HG02870 (cell line): ENCODE measurements around the gene EVC.
"Not testable (repeated sequence)": the region's sequence is repeated elsewhere in the genome, so short reads cannot be mapped to it uniquely, and the experiment has no call there.

Experiments used
- ATAC-seq: cut with Tn5 transposase; IDR thresholded peaks from one replicate; pipeline ENCODE4 v1.9.1; 2021; ENCODE audit warnings: mild to moderate bottlenecking, moderate library complexity; ENCODE audit not compliant: unreplicated experiment

Gene EVC

DNA sequence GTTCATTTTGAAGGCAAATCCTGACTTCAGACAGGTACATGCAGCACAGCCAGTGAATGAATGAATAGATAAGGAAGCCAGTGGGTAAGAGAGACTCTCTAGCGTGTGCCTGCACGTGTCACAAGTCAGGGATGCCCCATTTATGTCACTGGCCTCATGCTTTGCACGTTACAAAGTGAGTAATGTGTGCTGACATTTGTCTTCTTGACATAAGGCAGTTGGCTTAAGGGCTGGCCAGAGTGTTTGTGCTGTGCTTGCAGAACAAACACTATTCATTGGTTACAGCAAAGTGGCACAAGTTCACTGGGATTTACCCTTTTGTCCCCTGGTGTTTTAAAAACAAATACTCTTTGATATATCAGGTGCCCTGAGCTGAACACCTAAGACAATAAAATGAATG, 125.9 kb downstream of the EVC start:
- no peak for ATAC-seq

GRCh38 chr4:5837483-5837882, 126.5 kb downstream of the EVC start:
- ATAC-seq, result not testable (repeated sequence)

DNA sequence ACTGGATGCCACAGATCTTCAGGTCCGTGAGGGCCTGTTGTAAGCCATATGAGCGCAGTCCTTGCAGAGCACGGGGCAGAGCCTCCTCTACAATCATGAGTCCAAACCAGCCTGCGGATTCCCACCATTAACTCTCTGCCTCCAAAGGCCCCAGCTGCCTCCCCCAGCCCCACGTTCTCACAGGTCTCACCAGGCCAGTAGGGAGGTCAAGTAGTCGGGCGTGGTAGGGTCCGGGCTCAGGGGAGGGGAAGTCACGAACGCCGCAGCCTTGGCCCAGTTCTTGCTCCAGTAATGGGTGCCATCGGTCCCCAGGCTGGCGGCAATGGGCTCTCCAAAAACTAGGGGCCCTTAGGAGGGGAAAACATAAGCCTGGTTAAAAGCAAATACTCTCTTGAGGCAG, 128.3 kb downstream of the EVC start:
- ATAC-seq, result no peak

GRCh38 chr4:5839751-5840674, 129.0 kb downstream of the EVC start:
- ATAC-seq, result no peak

- no peak for ATAC-seq
These were observed 131.5 kb downstream of the EVC start for GRCh38 chr4:5842456-5842855.

GRCh38 chr4:5843573-5844530, 132.9 kb downstream of the EVC start:
- no peak for ATAC-seq

DNA sequence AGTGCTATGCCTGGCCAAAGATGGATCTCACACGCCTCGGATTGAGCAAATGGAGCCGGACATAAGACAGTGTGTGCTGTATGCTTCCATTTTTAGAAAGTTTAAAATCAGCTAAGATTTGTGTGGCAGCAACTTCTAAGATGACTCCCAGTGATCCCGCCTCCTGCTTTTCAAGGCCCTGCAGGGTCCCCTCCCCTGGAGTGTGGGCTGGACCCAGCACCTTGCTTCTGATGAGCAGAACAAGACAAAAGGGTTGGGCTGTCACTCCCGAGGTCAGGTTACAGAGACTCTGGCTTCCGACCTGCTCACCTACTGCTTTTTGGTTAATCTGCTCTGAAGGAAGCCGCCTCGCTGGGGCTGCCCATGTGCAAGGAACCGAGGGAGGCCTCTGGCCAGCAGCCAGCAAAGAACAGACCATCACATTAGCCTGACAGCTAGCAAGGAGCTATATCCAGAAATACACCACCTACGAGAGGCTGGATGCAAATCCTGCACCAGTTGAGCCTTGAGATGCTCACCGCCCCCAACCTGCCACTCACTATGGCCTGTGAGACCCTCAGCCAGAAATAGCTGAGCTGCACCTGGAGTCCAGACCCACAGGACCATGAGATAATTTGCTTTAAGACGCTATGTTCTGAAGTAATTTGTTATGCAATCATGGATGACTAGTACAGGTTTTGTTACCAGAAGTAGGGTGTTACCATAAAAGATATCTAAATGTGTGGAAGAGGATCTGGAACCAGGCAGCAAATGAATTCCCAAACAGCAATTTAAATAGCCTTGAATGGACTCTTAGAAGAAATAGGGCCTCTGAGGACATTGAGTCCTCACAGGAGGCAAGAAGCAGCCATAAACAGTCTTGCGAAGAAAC, 134.3 kb downstream of the EVC start:
- no peak for ATAC-seq

DNA sequence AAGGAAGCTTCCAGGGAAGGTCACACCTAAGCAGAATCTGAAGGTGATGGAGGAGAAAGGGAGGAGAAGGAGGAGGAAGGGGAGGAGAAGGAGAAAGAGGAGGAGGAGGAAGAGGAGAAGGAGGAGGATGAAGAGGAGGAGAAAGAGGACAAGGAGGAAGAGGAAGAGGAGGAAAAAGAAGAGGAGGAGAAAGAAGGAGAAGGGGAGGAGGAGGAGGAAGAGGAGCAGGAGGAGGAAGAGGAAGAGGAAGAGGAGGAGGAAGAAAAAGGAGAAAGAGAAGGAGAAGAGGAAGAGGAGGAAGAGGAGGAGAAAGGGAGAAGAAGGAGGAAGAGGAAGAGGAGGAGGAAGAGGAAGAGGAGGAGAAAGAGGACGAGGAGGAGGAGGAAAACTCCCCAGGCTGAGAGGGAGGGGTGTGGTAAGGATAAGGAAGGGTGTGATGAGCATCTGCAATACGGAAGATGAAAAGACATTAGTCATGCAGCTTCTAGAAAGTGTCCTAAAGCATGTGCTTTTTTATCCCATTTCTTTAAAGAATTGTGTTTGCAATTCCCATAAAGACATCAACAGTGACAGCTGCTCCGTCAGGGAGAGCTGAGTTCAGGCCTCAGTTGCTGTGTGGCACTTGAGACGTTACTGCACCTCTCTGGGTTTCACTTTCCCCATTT, 140.8 kb downstream of the EVC start:
- ATAC-seq, result no peak

- no peak for ATAC-seq
These were observed 141.7 kb downstream of the EVC start for GRCh38 chr4:5852523-5853202.

DNA sequence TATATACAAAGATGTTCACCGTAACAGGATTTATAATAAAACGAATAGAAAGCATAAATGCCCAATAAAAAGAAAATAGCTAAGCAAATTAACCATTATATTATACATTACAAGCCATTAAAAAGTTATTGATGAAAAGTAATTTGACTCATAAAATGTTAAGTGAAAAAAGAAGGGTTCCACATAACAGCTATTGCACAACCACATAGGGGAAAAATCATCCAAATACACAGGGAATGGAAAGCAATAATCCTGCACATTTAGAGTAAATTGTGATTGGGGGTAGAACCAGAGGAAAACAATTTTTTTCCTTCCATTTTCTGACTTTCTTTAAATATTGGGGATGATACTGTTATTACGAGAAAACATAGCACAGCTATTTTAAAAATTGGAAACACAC, 143.9 kb downstream of the EVC start:
- ATAC-seq, result no peak

DNA sequence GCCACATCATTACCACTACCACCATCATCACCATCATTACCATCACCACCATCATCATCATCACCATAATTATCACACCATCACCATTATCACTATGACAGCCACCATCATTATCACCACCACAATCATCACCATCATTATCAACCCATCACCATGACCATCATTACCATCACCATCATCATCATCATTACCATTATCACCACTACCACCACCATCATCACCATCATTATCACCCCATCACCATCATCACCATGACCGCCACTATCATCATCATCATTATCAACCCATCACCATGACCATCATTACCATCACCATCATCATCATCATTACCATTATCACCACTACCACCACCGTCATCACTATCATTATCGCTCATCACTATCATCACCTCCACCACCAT, 145.4 kb downstream of the EVC start:
- not testable (repeated sequence) for ATAC-seq

GRCh38 chr4:5857199-5857598, 146.2 kb downstream of the EVC start:
- ATAC-seq, result no peak

GRCh38 chr4:5858020-5858769, 147.2 kb downstream of the EVC start:
- no peak for ATAC-seq

- no peak for ATAC-seq
These were observed 152.6 kb downstream of the EVC start for GRCh38 chr4:5863461-5864113.
